Endothelial cell of umbilical vein (primary cell): Measurements from ENCODE around the gene ZNF276. TPM values are rescaled to one million over a fixed set of nuclear protein-coding genes. Genes with fewer than 3 reads are reported as not detected.

Source experiments
- BruUV-seq: library from RNA; stranded (reverse); fragments of 400-500 nt; replicated peaks from 2 replicates; lab custom pipeline; 2021; lab: Mats Ljungman, UMichigan
- CTCF ChIA-PET: fragments of 300-600, 350-600 bp; sonication (Branson Sonifier 250); formaldehyde crosslinking; loops from one replicate; lab custom pipeline; 2021; ENCODE audit warnings: antibody characterized with exemption, inconsistent platforms; lab: Charles Lee
- POLR2A ChIA-PET: fragments of 300-600, 350-600 bp; sonication (Branson Sonifier 250); formaldehyde crosslinking; loops from one replicate; lab custom pipeline; 2021; ENCODE audit warnings: antibody characterized with exemption, inconsistent platforms; lab: Charles Lee
- DNase-seq: peaks from one replicate; pipeline ENCODE4 v3.0.0-alpha.2; 2011; ENCODE audit warnings: low read depth, low spot score
- FAIRE-seq: peaks from 2 replicates; lab custom pipeline; 2011; peaks lifted over from hg19 to GRCh38; lab: Jason Lieb, UNC
- H2AFZ ChIP-seq: 2 replicates; pipeline ENCODE4 v1.6.0; 2012; ENCODE audit warnings: low read depth, low read length, control low read depth, inconsistent platforms
- H3K27ac ChIP-seq: 2 replicates; pipeline ENCODE4 v1.5.1; 2011; ENCODE audit warnings: low read depth, mild to moderate bottlenecking, control low read depth, low read length, moderate library complexity; ENCODE audit not compliant: insufficient read depth
- H3K27me3 ChIP-seq, 2 experiments: 2 replicates each; pipeline versions ENCODE4 v1.6.0 to v1.6.1; 2011; ENCODE audit warnings: low read length in 2 of 2, mixed read lengths in 1 of 2; ENCODE audit not compliant: control insufficient read depth in 2 of 2, insufficient read depth in 2 of 2
- H3K36me3 ChIP-seq, 2 experiments: 2 replicates in 1 of 2; 3 replicates in 1 of 2; pipeline ENCODE4 v1.5.1; 2011; ENCODE audit warnings: low read length in 2 of 2, mild to moderate bottlenecking in 1 of 2, moderate library complexity in 1 of 2; ENCODE audit not compliant: control insufficient read depth in 2 of 2, insufficient read depth in 2 of 2; ENCODE audit errors: extremely low read depth in 1 of 2
- H3K4me1 ChIP-seq: 3 replicates; pipeline ENCODE4 v1.5.1; 2011; ENCODE audit warnings: mild to moderate bottlenecking, low read length; ENCODE audit not compliant: control insufficient read depth, insufficient read depth; ENCODE audit errors: extremely low read depth
- H3K4me2 ChIP-seq: 2 replicates; pipeline ENCODE4 v1.6.1; 2011; ENCODE audit warnings: low read length, control low read depth, mixed read lengths; ENCODE audit not compliant: insufficient read depth
- H3K4me3 ChIP-seq, 3 experiments: fragments of 200-600 bp in 1 of 3; sonication (generic), shearing (Covaris generic) in 1 of 3; replicated peaks in 1 of 3; 2 replicates each; pipeline ENCODE4 v1.5.1; 2011 to 2016; ENCODE audit warnings: control low read depth in 3 of 3, low read length in 3 of 3, mild to moderate bottlenecking in 2 of 3, inconsistent platforms in 1 of 3, low read depth in 1 of 3, moderate library complexity in 1 of 3; ENCODE audit not compliant: insufficient read depth in 1 of 3
- H3K79me2 ChIP-seq: 2 replicates; pipeline ENCODE4 v1.6.0; 2012; ENCODE audit warnings: low read length, inconsistent platforms; ENCODE audit not compliant: control insufficient read depth, insufficient read depth
- H3K9ac ChIP-seq: replicated peaks from 2 replicates; pipeline ENCODE3; 2011; ENCODE audit warnings: low read length, control low read depth; ENCODE audit not compliant: insufficient read depth; ENCODE audit errors: extremely low read depth
- H3K9me1 ChIP-seq: replicated peaks from 3 replicates; pipeline ENCODE4 v1.6.0; 2011; ENCODE audit warnings: mild to moderate bottlenecking, low read length; ENCODE audit not compliant: control insufficient read depth, insufficient read depth; ENCODE audit errors: extremely low read depth
- H3K9me3 ChIP-seq: replicated peaks from 2 replicates; pipeline ENCODE4 v1.5.1; 2012; ENCODE audit warnings: low read length, inconsistent platforms; ENCODE audit not compliant: control insufficient read depth, insufficient read depth
- H4K20me1 ChIP-seq: replicated peaks from 2 replicates; pipeline ENCODE3; 2011; ENCODE audit warnings: mild to moderate bottlenecking, low read length; ENCODE audit not compliant: control insufficient read depth, insufficient read depth; ENCODE audit errors: extremely low read depth
- EZH2 ChIP-seq: IDR thresholded peaks from 2 replicates; pipeline ENCODE4 v1.6.1; 2012; ENCODE audit warnings: borderline replicate concordance, low read depth, mild to moderate bottlenecking, moderate library complexity, low read length, inconsistent platforms; ENCODE audit not compliant: severe bottlenecking
- GATA2 ChIP-seq: IDR thresholded peaks from 2 replicates; pipeline ENCODE4 v1.7.0; 2011; ENCODE audit warnings: low read depth, mild to moderate bottlenecking, moderate library complexity, mixed read lengths, low read length; ENCODE audit not compliant: insufficient read length, insufficient read depth
- MAX ChIP-seq: IDR thresholded peaks from 2 replicates; pipeline ENCODE4 v1.6.1; 2011; ENCODE audit not compliant: insufficient read depth, insufficient read length
- dilution Hi-C: fragments of 300-500 bp; cut with MboI; formaldehyde crosslinking; loops from one replicate; pipeline ENCODE4 v1.15.0; 2019; ENCODE audit warnings: low sequenced_read_pairs; ENCODE audit not compliant: extremely low pct_ligation_motif_present
- intact Hi-C: fragments of 100-400 bp; cut with micrococcal nuclease; formaldehyde crosslinking; loops from one replicate; pipeline ENCODE4 v1.10.0; 2022
- polyA plus RNA-seq, 4 experiments: library from polyadenylated mRNA; depleted of rRNA in 3 of 4; stranded (reverse) in 3 of 4; unstranded in 1 of 4; fragments of >200 nt; gene quantifications; 2 replicates each; pipeline versions ENCODE4 v1.2.1 to v1.2.3, GENCODE V29; 2011 to 2012; ENCODE audit warnings: missing spikeins in 1 of 4
- total RNA-seq: library from RNA; stranded (reverse); gene quantifications from 2 replicates; pipeline ENCODE4 v1.2.3, GENCODE V29; 2021
- TF ChIP-seq, protein P1 (sequence below), 2 donors: IDR thresholded peaks; 1 replicate in 1 of 2; 2 replicates in 1 of 2; pipeline ENCODE4 v1.5.1; 2011; ENCODE audit warnings: low read length in 2 of 2, mild to moderate bottlenecking in 2 of 2, moderate library complexity in 2 of 2, control low read depth in 1 of 2, inconsistent platforms in 1 of 2, low read depth in 1 of 2; ENCODE audit not compliant: insufficient read depth in 1 of 2; ENCODE audit errors: extremely low read depth in 1 of 2

Gene ZNF276
- total and polyA plus RNA-seq, 2 donors (not counting 3 experiments of a cell fraction or from before 2014, with no cell fraction given) = 36.6 to 40.0 TPM

DNA sequence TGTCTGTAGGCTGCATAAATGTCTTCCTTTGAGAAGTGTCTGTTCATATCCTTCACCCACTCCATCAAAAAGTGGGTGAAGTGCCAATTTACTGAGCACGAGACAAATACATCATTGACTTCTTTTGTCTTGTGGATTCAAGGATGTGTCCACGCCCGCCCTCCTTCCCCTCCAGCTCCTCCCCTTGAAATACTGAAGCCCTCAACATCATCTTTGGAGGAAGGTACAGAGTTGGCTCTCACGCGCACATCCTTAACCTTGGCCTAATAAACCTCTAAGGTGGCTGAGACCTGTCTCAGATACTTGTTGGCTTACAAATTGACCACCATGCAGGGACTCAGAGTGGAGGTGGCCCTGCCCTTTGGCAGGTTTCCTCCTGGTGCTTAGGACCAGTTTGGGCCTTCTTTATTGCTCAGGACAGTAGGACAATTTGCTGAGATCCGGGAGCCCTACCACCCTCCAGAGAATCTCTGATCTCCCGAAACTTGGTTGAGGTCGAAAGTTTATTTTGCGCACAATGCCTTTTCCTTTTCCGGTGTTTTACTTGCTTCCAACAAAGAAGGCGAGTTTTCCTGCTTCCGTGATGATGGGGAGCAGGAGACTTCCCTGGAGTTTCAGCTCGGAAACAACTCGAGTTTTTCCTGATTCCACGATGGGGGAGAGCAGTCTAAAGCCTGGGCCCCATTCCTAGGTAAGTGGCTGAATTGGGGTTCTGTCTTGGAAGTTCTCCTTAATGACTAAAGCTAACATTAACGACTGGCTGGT, 49.0 kb upstream of the ZNF276 start:
- FAIRE-seq = no peak
- no peak for TF ChIP-seq EZH2
- no peak for TF ChIP-seq GATA2
- TF ChIP-seq, protein P1, sequence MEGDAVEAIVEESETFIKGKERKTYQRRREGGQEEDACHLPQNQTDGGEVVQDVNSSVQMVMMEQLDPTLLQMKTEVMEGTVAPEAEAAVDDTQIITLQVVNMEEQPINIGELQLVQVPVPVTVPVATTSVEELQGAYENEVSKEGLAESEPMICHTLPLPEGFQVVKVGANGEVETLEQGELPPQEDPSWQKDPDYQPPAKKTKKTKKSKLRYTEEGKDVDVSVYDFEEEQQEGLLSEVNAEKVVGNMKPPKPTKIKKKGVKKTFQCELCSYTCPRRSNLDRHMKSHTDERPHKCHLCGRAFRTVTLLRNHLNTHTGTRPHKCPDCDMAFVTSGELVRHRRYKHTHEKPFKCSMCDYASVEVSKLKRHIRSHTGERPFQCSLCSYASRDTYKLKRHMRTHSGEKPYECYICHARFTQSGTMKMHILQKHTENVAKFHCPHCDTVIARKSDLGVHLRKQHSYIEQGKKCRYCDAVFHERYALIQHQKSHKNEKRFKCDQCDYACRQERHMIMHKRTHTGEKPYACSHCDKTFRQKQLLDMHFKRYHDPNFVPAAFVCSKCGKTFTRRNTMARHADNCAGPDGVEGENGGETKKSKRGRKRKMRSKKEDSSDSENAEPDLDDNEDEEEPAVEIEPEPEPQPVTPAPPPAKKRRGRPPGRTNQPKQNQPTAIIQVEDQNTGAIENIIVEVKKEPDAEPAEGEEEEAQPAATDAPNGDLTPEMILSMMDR (IDR thresholded peaks at IDR 0.05; ENCODE audit: extremely low read depth in 1 of 2, insufficient read depth in 1 of 2, low read depth in 1 of 2, low read length in 2 of 2) = no peak
- TF ChIP-seq MAX = no peak
- Histone ChIP-seq H3K36me3 (no peaks in the 10 kb centered on the region), H3K4me3 (no peak overlapping the region), H3K79me2 (no peaks in the 10 kb centered on the region), H3K9me1 (no peaks in the 10 kb centered on the region), H3K4me1 (no peaks in the 10 kb centered on the region), H3K9ac (no peak overlapping the region), H3K27ac (no peak overlapping the region), H4K20me1 (no peaks in the 10 kb centered on the region), H3K9me3 (no peaks in the 10 kb centered on the region), H2AFZ (no peak overlapping the region), H3K27me3 (no peaks in the 10 kb centered on the region), H3K4me2 (no peak overlapping the region)
- intact Hi-C loops (no loop called here), dilution Hi-C loops (no loop called here)
- ChIA-PET POLR2A (no interaction called here), CTCF (no interaction called here)
- no peak for DNase-seq
- no TSS peak for BruUV-seq
